K562 (cell line): ENCODE data around the gene BTBD1. TPM values are rescaled to one million over a fixed set of nuclear protein-coding genes. Genes with fewer than 3 reads are reported as not detected.

Experiments used
- CHD1 ChIP-seq: fragments of 200-600 bp; sonication (generic); IDR thresholded peaks from one replicate; pipeline ENCODE4 v1.6.1; 2012; ENCODE audit warnings: mild to moderate bottlenecking, moderate library complexity, low read length, inconsistent platforms
- CSDE1 ChIP-seq, 2 experiments: fragments of 450-650 bp; IDR thresholded peaks; 2 replicates each; pipeline ENCODE4 v1.6.1; 2016; ENCODE audit warnings: mild to moderate bottlenecking in 1 of 2
- EP400 ChIP-seq: fragments of 450-650 bp; IDR thresholded peaks from 2 replicates; pipeline ENCODE4 v1.6.1; 2017; ENCODE audit warnings: antibody characterized with exemption, mild to moderate bottlenecking, moderate library complexity
- HCFC1 ChIP-seq: IDR thresholded peaks from 2 replicates; pipeline ENCODE4 v1.6.1; 2012; ENCODE audit warnings: low read depth, low read length, improper control_type of control experiment
- HLTF ChIP-seq: fragments of 450-650 bp; IDR thresholded peaks from 2 replicates; pipeline ENCODE4 v1.6.1; 2016
- NRF1 ChIP-seq, 2 experiments: fragments of 450-650 bp; IDR thresholded peaks in 1 of 2; conservative IDR thresholded peaks in 1 of 2; 2 replicates each; pipeline ENCODE4 v1.6.1; 2014; ENCODE audit warnings: mild to moderate bottlenecking in 2 of 2
- RBFOX2 ChIP-seq: fragments of 200-400 bp; formaldehyde crosslinking; IDR thresholded peaks from 2 replicates; pipeline ENCODE4 v1.6.1; 2017; ENCODE audit warnings: low read depth, mild to moderate bottlenecking, low read length, moderate library complexity
- SMAD2 ChIP-seq: fragments of 150-350 bp; IDR thresholded peaks from 2 replicates; pipeline ENCODE4 v1.6.1; 2014; ENCODE audit warnings: low read depth, mild to moderate bottlenecking, low read length
- STAT5B ChIP-seq: fragments of 250-450 bp; sonication (Bioruptor Pico); IDR thresholded peaks from 2 replicates; pipeline ENCODE4 v1.8.0; 2021; ENCODE audit warnings: mild to moderate bottlenecking, inconsistent platforms
- TCFL5 ChIP-seq: fragments of 250-450 bp; sonication (Bioruptor Pico); conservative IDR thresholded peaks from 2 replicates; pipeline ENCODE4 v1.6.1; 2021; ENCODE audit warnings: mild to moderate bottlenecking, moderate library complexity, matching md5 sums
- ZNF140 ChIP-seq: fragments of 250-450 bp; sonication (Bioruptor Pico); IDR thresholded peaks from 2 replicates; pipeline ENCODE4 v1.8.0; 2021; ENCODE audit warnings: moderate library complexity, mild to moderate bottlenecking, inconsistent platforms
- ZNF175 ChIP-seq: fragments of 200-800 bp; sonication (Bioruptor generic); IDR thresholded peaks from 2 replicates; pipeline ENCODE4 v1.6.1; 2016; ENCODE audit warnings: low read depth, mild to moderate bottlenecking, missing genetic modification characterization, missing compliant biosample characterization
- ZNF24 ChIP-seq: fragments of 450-650 bp; IDR thresholded peaks from 2 replicates; pipeline ENCODE4 v1.6.1; 2016
- polyA plus RNA-seq, 8 experiments: library from polyadenylated mRNA; depleted of rRNA in 4 of 8; stranded (reverse) in 5 of 8; unstranded in 3 of 8; fragments of >200 nt; fragmentation: Nextera tagmentation in 2 of 8; fragmentation: Illumina TruSeq in 1 of 8; extraction: Ambion mirVana in 2 of 8; extraction: Trizol in 1 of 8; gene quantifications; 2 replicates each; pipeline versions ENCODE4 v1.2.1 to v1.2.3, GENCODE V29; 2011 to 2014; ENCODE audit warnings: inconsistent platforms in 1 of 8, missing spikeins in 1 of 8
- total RNA-seq, 7 experiments: library from RNA; depleted of rRNA in 6 of 7; stranded (reverse); fragments of >200 nt in 6 of 7; fragmentation: Illumina TruSeq in 2 of 7; extraction: Trizol in 2 of 7; gene quantifications; 2 replicates each; pipeline versions ENCODE4 v1.2.1 to v1.2.3, GENCODE V29; 2011 to 2021; ENCODE audit warnings: low replicate concordance in 1 of 7
- TF ChIP-seq, protein P1 (sequence below), 2 experiments: IDR thresholded peaks; 2 replicates each; pipeline ENCODE4 v1.6.1; 2011; ENCODE audit warnings: borderline replicate concordance in 1 of 2, control low read depth in 1 of 2, low read depth in 1 of 2, low read length in 1 of 2, mild to moderate bottlenecking in 1 of 2, mixed read lengths in 1 of 2, moderate library complexity in 1 of 2; ENCODE audit not compliant: insufficient read depth in 1 of 2, insufficient read length in 1 of 2, poor library complexity in 1 of 2, severe bottlenecking in 1 of 2; ENCODE audit errors: extremely low read depth in 1 of 2
- TF ChIP-seq, protein P2 (sequence below): sonication (generic); formaldehyde crosslinking; IDR thresholded peaks from 2 replicates; pipeline ENCODE4 v1.8.0; 2022; ENCODE audit warnings: mild to moderate bottlenecking, missing genetic modification reagents
- TF ChIP-seq, protein P3 (sequence below): sonication (generic); formaldehyde crosslinking; IDR thresholded peaks from 2 replicates; pipeline ENCODE4 v1.8.1; 2023; ENCODE audit warnings: mild to moderate bottlenecking, missing genetic modification reagents

BTBD1 gene
- total and polyA plus RNA-seq, 9 of the 15 experiments (the other 6 are each of a cell fraction or from before 2014, with no cell fraction given) = 19.4 to 106 (median 90.4) TPM

DNA sequence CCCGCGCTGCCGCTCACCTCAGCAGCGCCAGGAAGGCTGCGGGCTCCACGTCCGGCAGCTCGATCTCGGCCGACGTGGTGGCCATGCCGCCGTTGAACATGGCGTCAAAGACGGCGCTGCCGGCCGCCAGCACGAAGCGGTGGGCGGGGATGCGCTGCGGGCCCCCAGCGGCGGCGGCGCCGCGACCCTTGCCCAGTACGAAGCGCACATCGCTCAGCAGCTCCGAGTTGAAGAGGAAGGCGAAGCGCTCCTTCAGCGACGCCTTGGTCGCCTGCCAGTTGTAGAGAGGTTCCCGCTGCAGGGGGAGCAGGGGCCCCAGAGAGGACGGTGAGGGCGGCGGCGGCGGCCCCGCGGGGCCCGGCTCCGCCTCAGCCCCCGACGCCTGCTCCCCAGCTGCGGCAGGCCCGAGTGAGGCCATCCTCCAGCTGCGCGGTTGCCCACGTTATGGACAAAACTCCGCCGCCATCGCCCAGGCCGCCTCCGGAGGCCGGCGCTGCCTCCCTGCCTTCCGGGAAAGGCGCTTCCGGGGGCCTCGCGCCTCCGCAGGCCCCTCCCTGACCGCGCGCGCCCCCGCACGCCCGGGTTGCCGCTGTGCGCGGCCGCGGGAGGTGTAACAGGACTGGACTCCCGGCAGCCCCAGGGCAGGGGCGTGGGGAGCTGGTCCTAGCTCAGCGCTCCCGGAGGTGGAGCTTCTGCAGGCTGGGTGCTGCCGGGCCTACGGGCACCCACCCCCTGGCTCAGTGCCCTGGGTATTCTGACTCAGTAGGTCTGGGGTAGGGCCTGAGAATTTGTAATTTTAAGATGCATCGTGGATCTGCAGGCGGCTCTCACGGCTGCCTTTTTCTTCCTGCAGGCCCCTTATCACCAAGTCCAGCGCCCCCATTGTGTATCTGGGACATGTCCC, at the start of gene BTBD1 (continued):
- TF ChIP-seq, protein P1, sequence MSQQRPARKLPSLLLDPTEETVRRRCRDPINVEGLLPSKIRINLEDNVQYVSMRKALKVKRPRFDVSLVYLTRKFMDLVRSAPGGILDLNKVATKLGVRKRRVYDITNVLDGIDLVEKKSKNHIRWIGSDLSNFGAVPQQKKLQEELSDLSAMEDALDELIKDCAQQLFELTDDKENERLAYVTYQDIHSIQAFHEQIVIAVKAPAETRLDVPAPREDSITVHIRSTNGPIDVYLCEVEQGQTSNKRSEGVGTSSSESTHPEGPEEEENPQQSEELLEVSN (IDR thresholded peaks at IDR 0.05; ENCODE audit: borderline replicate concordance in 1 of 2, extremely low read depth in 1 of 2, insufficient read depth in 1 of 2, insufficient read length in 1 of 2, low read depth in 1 of 2, low read length in 1 of 2, poor library complexity in 1 of 2, severe bottlenecking in 1 of 2) = peak; percentile 36 to 61
- TF ChIP-seq ZNF24 (0 out of 2 replicates have a peak, but pooled peaks have one; percentile 20), HLTF (no peak), ZNF140 (no peak), EP400 (peak; percentile 57), STAT5B (CRISPR knock-in tag) (no peak), NRF1 (conservative IDR thresholded peaks at IDR 0.05 in 1 of 2, IDR thresholded peaks at IDR 0.05 in 1 of 2) (peak; percentile 85 to 86), ZNF175 (0 out of 2 replicates have a peak, but pooled peaks have one; percentile 25), CHD1 (peak; percentile 72), SMAD2 (no peak), TCFL5 (CRISPR knock-in tag) (no peak), CSDE1 (IDR thresholded peaks at IDR 0.05) (peak in 1 of 2 experiments; percentile 80; a peak in 1 of 4 replicates), RBFOX2 (peak; percentile 99), HCFC1 (peak; percentile 44; the same call in 1 of the 2 replicates)
- TF ChIP-seq, protein P2, sequence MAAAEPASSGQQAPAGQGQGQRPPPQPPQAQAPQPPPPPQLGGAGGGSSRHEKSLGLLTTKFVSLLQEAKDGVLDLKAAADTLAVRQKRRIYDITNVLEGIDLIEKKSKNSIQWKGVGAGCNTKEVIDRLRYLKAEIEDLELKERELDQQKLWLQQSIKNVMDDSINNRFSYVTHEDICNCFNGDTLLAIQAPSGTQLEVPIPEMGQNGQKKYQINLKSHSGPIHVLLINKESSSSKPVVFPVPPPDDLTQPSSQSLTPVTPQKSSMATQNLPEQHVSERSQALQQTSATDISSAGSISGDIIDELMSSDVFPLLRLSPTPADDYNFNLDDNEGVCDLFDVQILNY = peak; percentile 78; the same call in 1 of the 2 replicates
- TF ChIP-seq, protein P3, sequence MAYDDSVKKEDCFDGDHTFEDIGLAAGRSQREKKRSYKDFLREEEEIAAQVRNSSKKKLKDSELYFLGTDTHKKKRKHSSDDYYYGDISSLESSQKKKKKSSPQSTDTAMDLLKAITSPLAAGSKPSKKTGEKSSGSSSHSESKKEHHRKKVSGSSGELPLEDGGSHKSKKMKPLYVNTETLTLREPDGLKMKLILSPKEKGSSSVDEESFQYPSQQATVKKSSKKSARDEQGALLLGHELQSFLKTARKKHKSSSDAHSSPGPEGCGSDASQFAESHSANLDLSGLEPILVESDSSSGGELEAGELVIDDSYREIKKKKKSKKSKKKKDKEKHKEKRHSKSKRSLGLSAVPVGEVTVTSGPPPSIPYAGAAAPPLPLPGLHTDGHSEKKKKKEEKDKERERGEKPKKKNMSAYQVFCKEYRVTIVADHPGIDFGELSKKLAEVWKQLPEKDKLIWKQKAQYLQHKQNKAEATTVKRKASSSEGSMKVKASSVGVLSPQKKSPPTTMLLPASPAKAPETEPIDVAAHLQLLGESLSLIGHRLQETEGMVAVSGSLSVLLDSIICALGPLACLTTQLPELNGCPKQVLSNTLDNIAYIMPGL (CRISPR knock-in tag) = no peak
